Panc1 (cell line): ENCODE results near the gene ZNF48. TPM values are rescaled to one million over a fixed set of nuclear protein-coding genes. Genes with fewer than 3 reads are reported as not detected.

Experiments used
- ATAC-seq: fragments of 200-7000 bp; cut with Tn5 transposase; 2 replicates; pipeline ENCODE4 v1.9.1; 2020; ENCODE audit warnings: mild to moderate bottlenecking, moderate library complexity
- BruUV-seq: library from RNA; stranded (reverse); fragments of 400-500 nt; replicated peaks from 2 replicates; lab custom pipeline; 2021; lab: Mats Ljungman, UMichigan
- CTCF ChIA-PET: fragments of 300-600 bp; sonication (Branson Sonifier 250); formaldehyde crosslinking; loops from one replicate; lab custom pipeline; 2022; ENCODE audit warnings: antibody characterized with exemption; lab: Charles Lee
- POLR2A ChIA-PET: fragments of 300-600 bp; sonication (Branson Sonifier 250); formaldehyde crosslinking; loops from one replicate; lab custom pipeline; 2022; ENCODE audit warnings: antibody characterized with exemption; lab: Charles Lee
- DNase-seq: peaks from one replicate; pipeline ENCODE4 v3.0.0-alpha.2; 2010; ENCODE audit warnings: low read depth, low spot score
- H3K27ac ChIP-seq: 2 replicates; pipeline ENCODE4 v1.5.1; 2011; ENCODE audit warnings: mild to moderate bottlenecking, low read length, inconsistent platforms
- H3K27me3 ChIP-seq: fragments of 200-500 bp; sonication (Bioruptor generic); 2 replicates; pipeline ENCODE4 v1.6.0; 2014; ENCODE audit warnings: low read length, inconsistent platforms; ENCODE audit not compliant: control insufficient read depth, insufficient read depth
- H3K36me3 ChIP-seq: fragments of 200-500 bp; sonication (Bioruptor generic); 2 replicates; pipeline ENCODE4 v1.5.1; 2014; ENCODE audit warnings: inconsistent platforms, mild to moderate bottlenecking, low read length, moderate library complexity; ENCODE audit not compliant: control insufficient read depth, insufficient read depth
- H3K4me1 ChIP-seq: 2 replicates; pipeline ENCODE4 v1.5.1; 2011; ENCODE audit warnings: inconsistent platforms, mild to moderate bottlenecking, low read length, moderate library complexity; ENCODE audit not compliant: control insufficient read depth, insufficient read depth
- H3K4me3 ChIP-seq, 2 experiments: 2 replicates each; pipeline ENCODE4 v1.5.1; 2011 to 2012; ENCODE audit warnings: low read depth in 2 of 2, low read length in 2 of 2, mild to moderate bottlenecking in 2 of 2, inconsistent platforms in 1 of 2, moderate library complexity in 1 of 2
- H3K9me3 ChIP-seq: fragments of 200-500 bp; sonication (Bioruptor generic); 2 replicates; pipeline ENCODE4 v1.5.1; 2014; ENCODE audit warnings: low read depth, mild to moderate bottlenecking, inconsistent platforms, low read length, moderate library complexity; ENCODE audit not compliant: control insufficient read depth, insufficient read depth
- POLR2AphosphoS5 ChIP-seq: IDR thresholded peaks from 2 replicates; pipeline ENCODE4 v1.6.1; 2012; ENCODE audit warnings: mild to moderate bottlenecking, low read depth, low read length, moderate library complexity
- SIN3A ChIP-seq: IDR thresholded peaks from 2 replicates; pipeline ENCODE4 v1.6.1; 2012; ENCODE audit warnings: low read depth, mild to moderate bottlenecking, low read length, moderate library complexity, borderline replicate concordance; ENCODE audit not compliant: insufficient read depth
- TCF7L2 ChIP-seq: IDR thresholded peaks from 2 replicates; pipeline ENCODE4 v1.6.1; 2011; ENCODE audit warnings: mild to moderate bottlenecking, low read depth, low read length, inconsistent platforms
- in situ Hi-C: cut with HindIII; loops from 2 replicates; pipeline ENCODE4 v1.10.0; 2016; ENCODE audit warnings: low sequenced_read_pairs, low pct_unique_long_range_greater_than_20kb
- intact Hi-C: fragments of 100-400 bp; cut with micrococcal nuclease; formaldehyde crosslinking; loops from one replicate; pipeline ENCODE4 v1.10.0; 2022; ENCODE audit not compliant: unreplicated experiment
- total RNA-seq: library from RNA; stranded (reverse); gene quantifications from one replicate; pipeline ENCODE4 v1.2.1, GENCODE V29; 2021; ENCODE audit not compliant: unreplicated experiment
- TF ChIP-seq, protein P1 (sequence below), 2 experiments: IDR thresholded peaks; 2 replicates each; pipeline ENCODE4 v1.6.1; 2011 to 2012; ENCODE audit warnings: low read depth in 2 of 2, control low read depth in 1 of 2, low read length in 1 of 2, mild to moderate bottlenecking in 1 of 2, moderate library complexity in 1 of 2; ENCODE audit not compliant: insufficient read depth in 1 of 2
- TF ChIP-seq, protein P2 (sequence below): fragments of 450-650 bp; IDR thresholded peaks from 2 replicates; pipeline ENCODE4 v1.5.1; 2017; ENCODE audit warnings: mild to moderate bottlenecking

ZNF48 gene
- total RNA-seq, 1 experiment from 2014 or later, result 16.6 TPM

DNA sequence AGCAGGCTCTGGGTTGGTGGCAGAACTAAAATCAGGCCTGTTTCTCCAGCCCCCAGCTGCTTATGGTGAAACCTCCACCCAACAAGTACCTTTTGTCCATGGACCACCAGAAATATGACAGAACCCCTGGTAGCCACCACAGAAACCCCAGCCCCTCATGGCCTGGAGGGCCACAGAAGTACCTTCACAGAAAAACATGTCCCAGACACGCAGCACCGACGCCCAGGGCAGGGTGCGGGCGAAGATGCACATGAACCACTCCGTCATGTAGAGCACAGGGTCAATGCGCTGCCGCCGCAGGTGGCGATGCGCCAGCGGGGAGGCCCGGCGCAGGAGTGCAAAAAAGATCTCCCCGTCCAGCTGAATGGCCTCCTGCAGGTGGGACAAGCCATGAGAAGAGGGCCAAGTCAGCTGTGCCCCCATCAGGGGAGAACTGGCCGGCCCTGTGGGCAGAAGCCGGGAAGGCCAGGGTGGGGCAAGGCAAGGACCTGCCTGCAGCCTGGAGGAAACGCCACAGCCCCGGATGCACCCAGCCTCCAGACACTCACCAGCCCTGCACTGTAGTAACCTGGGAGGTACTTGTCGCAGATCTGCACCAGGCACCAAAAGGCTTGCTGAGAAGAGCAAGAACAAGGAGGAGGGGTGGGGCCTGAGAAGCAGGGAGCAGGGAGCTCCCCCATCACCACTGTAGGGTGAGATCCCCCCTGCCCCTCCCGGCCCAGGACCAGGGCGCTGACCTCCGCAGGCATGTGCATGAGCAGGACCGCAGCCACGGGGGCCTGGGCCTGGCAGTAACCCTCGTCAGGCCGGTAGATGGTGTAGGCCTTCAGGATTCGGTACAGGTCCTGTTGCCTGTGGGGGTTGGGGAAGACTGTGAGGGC lies 36.0 kb upstream of the ZNF48 start:
- BruUV-seq, result no TSS peak
- in situ Hi-C loops, result no loop called here
- Histone ChIP-seq H3K36me3 (no peaks in the 10 kb centered on the region; the same call in 1 of the 2 replicates), H3K27ac (no peak overlapping the region), H3K9me3 (no peaks in the 10 kb centered on the region), H3K4me3 (no peak overlapping the region), H3K4me1 (peaks cover 21% of the 10 kb centered on the region), H3K27me3 (no peaks in the 10 kb centered on the region)
- POLR2A ChIA-PET, result no interaction called here
- ATAC-seq, result no peak
- intact Hi-C loops, result no loop called here
- TF ChIP-seq SIN3A (no peak), TCF7L2 (no peak), POLR2AphosphoS5 (no peak)
- TF ChIP-seq, protein P1, sequence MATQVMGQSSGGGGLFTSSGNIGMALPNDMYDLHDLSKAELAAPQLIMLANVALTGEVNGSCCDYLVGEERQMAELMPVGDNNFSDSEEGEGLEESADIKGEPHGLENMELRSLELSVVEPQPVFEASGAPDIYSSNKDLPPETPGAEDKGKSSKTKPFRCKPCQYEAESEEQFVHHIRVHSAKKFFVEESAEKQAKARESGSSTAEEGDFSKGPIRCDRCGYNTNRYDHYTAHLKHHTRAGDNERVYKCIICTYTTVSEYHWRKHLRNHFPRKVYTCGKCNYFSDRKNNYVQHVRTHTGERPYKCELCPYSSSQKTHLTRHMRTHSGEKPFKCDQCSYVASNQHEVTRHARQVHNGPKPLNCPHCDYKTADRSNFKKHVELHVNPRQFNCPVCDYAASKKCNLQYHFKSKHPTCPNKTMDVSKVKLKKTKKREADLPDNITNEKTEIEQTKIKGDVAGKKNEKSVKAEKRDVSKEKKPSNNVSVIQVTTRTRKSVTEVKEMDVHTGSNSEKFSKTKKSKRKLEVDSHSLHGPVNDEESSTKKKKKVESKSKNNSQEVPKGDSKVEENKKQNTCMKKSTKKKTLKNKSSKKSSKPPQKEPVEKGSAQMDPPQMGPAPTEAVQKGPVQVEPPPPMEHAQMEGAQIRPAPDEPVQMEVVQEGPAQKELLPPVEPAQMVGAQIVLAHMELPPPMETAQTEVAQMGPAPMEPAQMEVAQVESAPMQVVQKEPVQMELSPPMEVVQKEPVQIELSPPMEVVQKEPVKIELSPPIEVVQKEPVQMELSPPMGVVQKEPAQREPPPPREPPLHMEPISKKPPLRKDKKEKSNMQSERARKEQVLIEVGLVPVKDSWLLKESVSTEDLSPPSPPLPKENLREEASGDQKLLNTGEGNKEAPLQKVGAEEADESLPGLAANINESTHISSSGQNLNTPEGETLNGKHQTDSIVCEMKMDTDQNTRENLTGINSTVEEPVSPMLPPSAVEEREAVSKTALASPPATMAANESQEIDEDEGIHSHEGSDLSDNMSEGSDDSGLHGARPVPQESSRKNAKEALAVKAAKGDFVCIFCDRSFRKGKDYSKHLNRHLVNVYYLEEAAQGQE (IDR thresholded peaks at IDR 0.05; ENCODE audit: insufficient read depth in 1 of 2, low read depth in 2 of 2, low read length in 1 of 2), result no peak
- TF ChIP-seq, protein P2, sequence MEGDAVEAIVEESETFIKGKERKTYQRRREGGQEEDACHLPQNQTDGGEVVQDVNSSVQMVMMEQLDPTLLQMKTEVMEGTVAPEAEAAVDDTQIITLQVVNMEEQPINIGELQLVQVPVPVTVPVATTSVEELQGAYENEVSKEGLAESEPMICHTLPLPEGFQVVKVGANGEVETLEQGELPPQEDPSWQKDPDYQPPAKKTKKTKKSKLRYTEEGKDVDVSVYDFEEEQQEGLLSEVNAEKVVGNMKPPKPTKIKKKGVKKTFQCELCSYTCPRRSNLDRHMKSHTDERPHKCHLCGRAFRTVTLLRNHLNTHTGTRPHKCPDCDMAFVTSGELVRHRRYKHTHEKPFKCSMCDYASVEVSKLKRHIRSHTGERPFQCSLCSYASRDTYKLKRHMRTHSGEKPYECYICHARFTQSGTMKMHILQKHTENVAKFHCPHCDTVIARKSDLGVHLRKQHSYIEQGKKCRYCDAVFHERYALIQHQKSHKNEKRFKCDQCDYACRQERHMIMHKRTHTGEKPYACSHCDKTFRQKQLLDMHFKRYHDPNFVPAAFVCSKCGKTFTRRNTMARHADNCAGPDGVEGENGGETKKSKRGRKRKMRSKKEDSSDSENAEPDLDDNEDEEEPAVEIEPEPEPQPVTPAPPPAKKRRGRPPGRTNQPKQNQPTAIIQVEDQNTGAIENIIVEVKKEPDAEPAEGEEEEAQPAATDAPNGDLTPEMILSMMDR, result no peak
- no peak for DNase-seq
- CTCF ChIA-PET, result interaction anchor here (1.1 kb wide), 1 partner anchor 50 kb away, joined by 3 read pairs; no protein-coding TSS in a partner anchor

DNA sequence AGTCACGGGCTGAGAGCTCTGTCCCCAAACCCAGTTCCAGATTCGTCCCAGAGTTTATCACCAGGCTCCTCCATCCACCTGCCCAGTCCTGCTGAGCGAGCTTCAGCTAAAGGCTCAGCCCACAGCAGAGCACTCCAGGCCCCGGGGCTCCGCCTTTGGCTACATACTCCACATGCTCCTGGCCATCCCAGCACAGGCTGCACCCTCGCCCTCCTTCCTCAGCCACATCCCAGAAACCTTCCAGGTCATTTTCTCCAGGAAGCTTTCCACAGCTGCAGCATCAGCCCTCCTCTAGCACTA lies 35.4 kb upstream of the ZNF48 start:
- Histone ChIP-seq H3K4me3 (no peak overlapping the region), H3K27ac (no peak overlapping the region), H3K27me3 (no peaks in the 10 kb centered on the region), H3K36me3 (no peaks in the 10 kb centered on the region; the same call in 1 of the 2 replicates), H3K4me1 (peaks cover 20% of the 10 kb centered on the region), H3K9me3 (no peaks in the 10 kb centered on the region)
- DNase-seq, result no peak
- no TSS peak for BruUV-seq
- intact Hi-C loops (no loop called here), in situ Hi-C loops (no loop called here)
- no peak for ATAC-seq
- ChIA-PET CTCF (interaction anchor here (1.1 kb wide), 1 partner anchor 49 kb away, joined by 3 read pairs; no protein-coding TSS in a partner anchor), POLR2A (no interaction called here)
- TF ChIP-seq, protein P1 (IDR thresholded peaks at IDR 0.05; ENCODE audit: insufficient read depth in 1 of 2, low read depth in 2 of 2, low read length in 1 of 2), result no peak
- TF ChIP-seq, protein P2, result no peak
- TF ChIP-seq TCF7L2, result no peak
- TF ChIP-seq POLR2AphosphoS5, result no peak
- no peak for TF ChIP-seq SIN3A
